Activated CD8-positive, alpha-beta T cell treated with anti-CD3 and anti-CD28 coated beads, Interleukin-2, amount 10 ng/mL, durations not matched to agents 7 days and 5 days (primary cell): Measurements from ENCODE around the gene ACOXL. TPM values are rescaled to one million over a fixed set of nuclear protein-coding genes. Genes with fewer than 3 reads are reported as not detected.

Experiments used
- ATAC-seq: fragments of 150-1000 bp; cut with Tn5 transposase; one replicate; pipeline ENCODE4 v1.10.0; 2021; ENCODE audit warnings: moderate library complexity
- CTCF ChIA-PET: fragments of 350-600 bp; sonication (Branson Sonifier 250); formaldehyde crosslinking; loops from one replicate; lab custom pipeline; 2021; ENCODE audit warnings: antibody characterized with exemption; lab: Charles Lee
- POLR2A ChIA-PET: fragments of 350-600 bp; sonication (Branson Sonifier 250); formaldehyde crosslinking; loops from one replicate; lab custom pipeline; 2021; ENCODE audit warnings: antibody characterized with exemption; lab: Charles Lee
- DNase-seq: peaks from one replicate; pipeline ENCODE4 v3.0.0-alpha.2; 2020
- H3K27ac Mint-ChIP-seq: one replicate; pipeline ENCODE4 v1.8.0; 2021; ENCODE audit warnings: mild to moderate bottlenecking, mixed read lengths
- H3K27me3 Mint-ChIP-seq: one replicate; pipeline ENCODE4 v1.8.0; 2021; ENCODE audit warnings: low read depth, mixed read lengths
- H3K36me3 Mint-ChIP-seq: one replicate; pipeline ENCODE4 v1.8.0; 2021; ENCODE audit warnings: low read depth, mixed read lengths
- H3K4me1 Mint-ChIP-seq: one replicate; pipeline ENCODE4 v1.8.0; 2021; ENCODE audit warnings: low read depth, mixed read lengths
- H3K4me3 Mint-ChIP-seq: one replicate; pipeline ENCODE4 v1.8.0; 2021; ENCODE audit warnings: mild to moderate bottlenecking, mixed read lengths
- H3K9me3 Mint-ChIP-seq: one replicate; pipeline ENCODE4 v1.8.0; 2022; ENCODE audit warnings: mixed read lengths; ENCODE audit not compliant: insufficient read depth
- total RNA-seq, 2 experiments: library from RNA; stranded (reverse); gene quantifications; one replicate each; pipeline ENCODE4 v1.2.3, GENCODE V29; 2021

The ACOXL gene
- total RNA-seq, 2 experiments from 2014 or later, result not detected

- POLR2A ChIA-PET, result interaction anchor here (1.3 kb wide), 1 partner anchor 47 kb away, joined by 3 read pairs; the partner anchor contains the start of gene BUB1
- H3K4me1 Mint-ChIP-seq, result peaks cover 3% of the 10 kb centered on the region
- H3K27ac Mint-ChIP-seq, result no peak overlapping the region
- DNase-seq, result no peak
- ATAC-seq, result no peak
- H3K4me3 Mint-ChIP-seq, result no peak overlapping the region
- CTCF ChIA-PET, result interaction anchor here (1.4 kb wide), 1 partner anchor 30 kb away, joined by 4 read pairs; no protein-coding TSS in a partner anchor
- no peaks in the 10 kb centered on the region for H3K9me3 Mint-ChIP-seq
- no peaks in the 10 kb centered on the region for H3K36me3 Mint-ChIP-seq
- peaks cover 25% of the 10 kb centered on the region for H3K27me3 Mint-ChIP-seq
Measured at GRCh38 chr2:110725370-110725769, 7.0 kb upstream of the ACOXL start.

- Mint-ChIP-seq H3K4me1 (peaks cover 3% of the 10 kb centered on the region), H3K27ac (no peak overlapping the region), H3K36me3 (no peaks in the 10 kb centered on the region), H3K27me3 (peaks cover 27% of the 10 kb centered on the region), H3K4me3 (no peak overlapping the region), H3K9me3 (no peaks in the 10 kb centered on the region)
- ChIA-PET POLR2A (interaction anchor here (1.3 kb wide), 1 partner anchor 48 kb away, joined by 3 read pairs; the partner anchor contains the start of gene BUB1), CTCF (interaction anchor here (1.4 kb wide), 1 partner anchor 29 kb away, joined by 4 read pairs; no protein-coding TSS in a partner anchor)
- ATAC-seq, result no peak
- DNase-seq, result no peak
Measured at GRCh38 chr2:110725859-110726258, 6.5 kb upstream of the ACOXL start.

GRCh38 chr2:110726285-110726684 is 6.1 kb upstream of the ACOXL start:
- no peaks in the 10 kb centered on the region for H3K36me3 Mint-ChIP-seq
- no peaks in the 10 kb centered on the region for H3K9me3 Mint-ChIP-seq
- ATAC-seq, result no peak
- DNase-seq, result no peak
- no peak overlapping the region for H3K27ac Mint-ChIP-seq
- no peak overlapping the region for H3K4me3 Mint-ChIP-seq
- ChIA-PET POLR2A (interaction anchor here (1.3 kb wide), 1 partner anchor 48 kb away, joined by 3 read pairs; the partner anchor contains the start of gene BUB1), CTCF (interaction anchor here (1.4 kb wide), 1 partner anchor 29 kb away, joined by 4 read pairs; no protein-coding TSS in a partner anchor)
- peaks cover 32% of the 10 kb centered on the region for H3K27me3 Mint-ChIP-seq
- H3K4me1 Mint-ChIP-seq, result peaks cover 3% of the 10 kb centered on the region

GRCh38 chr2:110727923-110728322 is 4.5 kb upstream of the ACOXL start:
- ChIA-PET CTCF (no interaction called here), POLR2A (no interaction called here)
- H3K4me3 Mint-ChIP-seq, result no peak overlapping the region
- H3K36me3 Mint-ChIP-seq, result no peaks in the 10 kb centered on the region
- H3K4me1 Mint-ChIP-seq, result peaks cover 9% of the 10 kb centered on the region
- H3K27me3 Mint-ChIP-seq, result peaks cover 44% of the 10 kb centered on the region
- no peak for ATAC-seq
- no peak for DNase-seq
- no peaks in the 10 kb centered on the region for H3K9me3 Mint-ChIP-seq
- no peak overlapping the region for H3K27ac Mint-ChIP-seq

- ChIA-PET CTCF (no interaction called here), POLR2A (no interaction called here)
- Mint-ChIP-seq H3K4me3 (no peak overlapping the region), H3K27ac (no peak overlapping the region), H3K9me3 (no peaks in the 10 kb centered on the region), H3K4me1 (peaks cover 13% of the 10 kb centered on the region), H3K27me3 (peaks cover 49% of the 10 kb centered on the region), H3K36me3 (no peaks in the 10 kb centered on the region)
- ATAC-seq (no peak), DNase-seq (no peak)
Measured at GRCh38 chr2:110729106-110729505, 3.3 kb upstream of the ACOXL start.

- Mint-ChIP-seq H3K9me3 (no peaks in the 10 kb centered on the region), H3K4me1 (peaks cover 13% of the 10 kb centered on the region), H3K4me3 (no peak overlapping the region), H3K36me3 (no peaks in the 10 kb centered on the region), H3K27ac (no peak overlapping the region), H3K27me3 (peaks cover 64% of the 10 kb centered on the region)
- CTCF ChIA-PET, result no interaction called here
- DNase-seq (no peak), ATAC-seq (no peak)
- POLR2A ChIA-PET, result no interaction called here
Measured at GRCh38 chr2:110731064-110731463, 1.3 kb upstream of the ACOXL start.

- Mint-ChIP-seq H3K9me3 (peaks cover 6% of the 10 kb centered on the region), H3K27me3 (peaks cover 71% of the 10 kb centered on the region)
- ATAC-seq, result no peak
Measured at GRCh38 chr2:110735366-110735765, 3.0 kb downstream of the ACOXL start.

GRCh38 chr2:110737783-110738182 is 5.4 kb downstream of the ACOXL start:
- POLR2A ChIA-PET, result interaction anchor here (1.1 kb wide), 1 partner anchor 60 kb away, joined by 4 read pairs; the partner anchor contains the start of gene BUB1

More at GRCh38 chr2:110735366-110735765, 3.0 kb downstream of the ACOXL start:
- ChIA-PET POLR2A (no interaction called here), CTCF (no interaction called here)
- H3K27ac Mint-ChIP-seq, result no peak overlapping the region
- no peak for DNase-seq
- no peaks in the 10 kb centered on the region for H3K36me3 Mint-ChIP-seq
- peaks cover 13% of the 10 kb centered on the region for H3K4me1 Mint-ChIP-seq
- H3K4me3 Mint-ChIP-seq, result no peak overlapping the region

GRCh38 chr2:110740747-110741349 is 8.5 kb downstream of the ACOXL start:
- Mint-ChIP-seq H3K4me3 (no peak overlapping the region), H3K9me3 (peaks cover 6% of the 10 kb centered on the region), H3K36me3 (no peaks in the 10 kb centered on the region), H3K27me3 (peaks cover 49% of the 10 kb centered on the region), H3K27ac (no peak overlapping the region), H3K4me1 (peaks cover 17% of the 10 kb centered on the region)
- DNase-seq (no peak), ATAC-seq (no peak)
- POLR2A ChIA-PET, result no interaction called here
- CTCF ChIA-PET, result no interaction called here

More at GRCh38 chr2:110737783-110738182, 5.4 kb downstream of the ACOXL start:
- H3K4me3 Mint-ChIP-seq, result no peak overlapping the region
- DNase-seq (no peak), ATAC-seq (no peak)
- peaks cover 62% of the 10 kb centered on the region for H3K27me3 Mint-ChIP-seq
- H3K4me1 Mint-ChIP-seq, result peaks cover 24% of the 10 kb centered on the region
- no peaks in the 10 kb centered on the region for H3K36me3 Mint-ChIP-seq
- H3K27ac Mint-ChIP-seq, result no peak overlapping the region
- CTCF ChIA-PET, result no interaction called here
- H3K9me3 Mint-ChIP-seq, result peaks cover 6% of the 10 kb centered on the region

GRCh38 chr2:110741491-110741980 is 9.2 kb downstream of the ACOXL start:
- CTCF ChIA-PET, result no interaction called here
- Mint-ChIP-seq H3K9me3 (peaks cover 6% of the 10 kb centered on the region), H3K36me3 (no peaks in the 10 kb centered on the region), H3K4me1 (peaks cover 17% of the 10 kb centered on the region), H3K27me3 (peaks cover 46% of the 10 kb centered on the region), H3K27ac (no peak overlapping the region), H3K4me3 (no peak overlapping the region)
- ATAC-seq (no peak), DNase-seq (no peak)
- POLR2A ChIA-PET, result no interaction called here

GRCh38 chr2:110742412-110742811 is 10.0 kb downstream of the ACOXL start:
- no peak overlapping the region for H3K4me3 Mint-ChIP-seq
- peaks cover 23% of the 10 kb centered on the region for H3K4me1 Mint-ChIP-seq
- peaks cover 6% of the 10 kb centered on the region for H3K9me3 Mint-ChIP-seq
- H3K27ac Mint-ChIP-seq, result no peak overlapping the region
- ATAC-seq (no peak), DNase-seq (no peak)
- H3K36me3 Mint-ChIP-seq, result no peaks in the 10 kb centered on the region
- CTCF ChIA-PET, result no interaction called here
- peaks cover 40% of the 10 kb centered on the region for H3K27me3 Mint-ChIP-seq
- POLR2A ChIA-PET, result no interaction called here

- H3K27ac Mint-ChIP-seq, result no peak overlapping the region
Measured at GRCh38 chr2:110743600-110743999, 11.2 kb downstream of the ACOXL start.

More at GRCh38 chr2:110743600-110743999, 11.2 kb downstream of the ACOXL start:
- Mint-ChIP-seq H3K27me3 (peaks cover 34% of the 10 kb centered on the region), H3K4me3 (no peak overlapping the region), H3K4me1 (peaks cover 35% of the 10 kb centered on the region), H3K36me3 (no peaks in the 10 kb centered on the region), H3K9me3 (peaks cover 6% of the 10 kb centered on the region)
- ChIA-PET POLR2A (no interaction called here), CTCF (no interaction called here)
- no peak for ATAC-seq
- no peak for DNase-seq
